GM23338 (cell line): Measurements from ENCODE around the gene CD14. TPM values are rescaled to one million over a fixed set of nuclear protein-coding genes. Genes with fewer than 3 reads are reported as not detected.

ENCODE experiments used
- ATAC-seq: fragments of 200-7000 bp; cut with Tn5 transposase; 3 replicates; pipeline ENCODE4 v1.9.1; 2020
- DNase-seq: peaks from one replicate; pipeline ENCODE4 v3.0.0-alpha.2; 2015; ENCODE audit warnings: low spot score
- H2AFZ ChIP-seq: fragments of 200-600 bp; sonication (generic); 2 replicates; pipeline ENCODE4 v1.8.0; 2016; ENCODE audit warnings: antibody characterized with exemption, mild to moderate bottlenecking, moderate library complexity
- H3F3A ChIP-seq: fragments of 200-600 bp; sonication (generic); replicated peaks from 2 replicates; pipeline ENCODE4 v1.8.0; 2017; ENCODE audit warnings: antibody characterized with exemption, mixed run types, low read depth
- H3K27ac ChIP-seq: fragments of 200-600 bp; sonication (generic); 2 replicates; pipeline ENCODE4 v1.6.1; 2016; ENCODE audit warnings: low read depth
- H3K27me3 ChIP-seq: fragments of 200-600 bp; sonication (generic); 2 replicates; pipeline ENCODE4 v1.8.0; 2016; ENCODE audit warnings: mild to moderate bottlenecking, mixed run types, moderate library complexity; ENCODE audit not compliant: insufficient read depth
- H3K36me3 ChIP-seq: fragments of 200-600 bp; sonication (generic); 2 replicates; pipeline ENCODE4 v1.8.0; 2016; ENCODE audit warnings: mild to moderate bottlenecking; ENCODE audit not compliant: insufficient read depth
- H3K4me1 ChIP-seq: fragments of 200-600 bp; sonication (generic); 2 replicates; pipeline ENCODE4 v1.8.0; 2016; ENCODE audit warnings: mild to moderate bottlenecking, moderate library complexity; ENCODE audit not compliant: insufficient read depth
- H3K4me2 ChIP-seq: fragments of 200-600 bp; sonication (generic); 2 replicates; pipeline ENCODE4 v1.7.1; 2017; ENCODE audit warnings: mixed run types
- H3K4me3 ChIP-seq: fragments of 200-600 bp; sonication (generic); 2 replicates; pipeline ENCODE4 v1.6.1; 2016; ENCODE audit warnings: mixed run types
- H3K79me2 ChIP-seq: fragments of 200-600 bp; sonication (generic); replicated peaks from 2 replicates; pipeline ENCODE4 v1.8.0; 2017; ENCODE audit warnings: mild to moderate bottlenecking; ENCODE audit not compliant: insufficient read depth
- H3K9me2 ChIP-seq: fragments of 200-600 bp; sonication (generic); 2 replicates; pipeline ENCODE4 v1.8.0; 2017; ENCODE audit not compliant: insufficient read depth
- H4K20me1 ChIP-seq: fragments of 200-600 bp; sonication (generic); replicated peaks from 2 replicates; pipeline ENCODE4 v1.8.0; 2017; ENCODE audit warnings: mild to moderate bottlenecking; ENCODE audit not compliant: insufficient read depth
- H3K27ac Mint-ChIP-seq: 2 replicates; pipeline ENCODE4 v1.8.0; 2020; ENCODE audit warnings: inconsistent platforms, mild to moderate bottlenecking, moderate library complexity, mixed read lengths
- H3K27me3 Mint-ChIP-seq: 3 replicates; pipeline ENCODE4 v1.8.0; 2022; ENCODE audit warnings: low read depth, mild to moderate bottlenecking, moderate library complexity, mixed read lengths, inconsistent platforms; ENCODE audit not compliant: insufficient read depth, poor library complexity
- H3K36me3 Mint-ChIP-seq: 3 replicates; pipeline ENCODE4 v1.8.0; 2021; ENCODE audit warnings: low read depth, mild to moderate bottlenecking, inconsistent platforms, moderate library complexity, mixed read lengths
- H3K4me1 Mint-ChIP-seq: 3 replicates; pipeline ENCODE4 v1.8.0; 2020; ENCODE audit warnings: mild to moderate bottlenecking, inconsistent platforms, mixed read lengths
- H3K4me3 Mint-ChIP-seq: 3 replicates; pipeline ENCODE4 v1.8.0; 2021; ENCODE audit warnings: moderate library complexity, mild to moderate bottlenecking, inconsistent platforms, mixed read lengths
- H3K9me3 Mint-ChIP-seq: 3 replicates; pipeline ENCODE4 v1.8.0; 2020; ENCODE audit warnings: moderate library complexity, mild to moderate bottlenecking, inconsistent platforms, mixed read lengths
- CREB1 ChIP-seq: fragments of 250-450 bp; sonication (Bioruptor Pico); IDR thresholded peaks from 2 replicates; pipeline ENCODE4 v1.5.0; 2020; ENCODE audit warnings: low read depth, mild to moderate bottlenecking, moderate library complexity
- ETS1 ChIP-seq: IDR thresholded peaks from 2 replicates; pipeline ENCODE4 v1.6.1; 2016; ENCODE audit warnings: antibody characterized with exemption
- POLR2AphosphoS5 ChIP-seq: IDR thresholded peaks from 2 replicates; pipeline ENCODE4 v1.6.1; 2016; ENCODE audit warnings: antibody characterized with exemption, low read depth
- ZNF462 ChIP-seq: fragments of 250-450 bp; sonication (Bioruptor Pico); IDR thresholded peaks from 2 replicates; pipeline ENCODE4 v1.5.0; 2020; ENCODE audit warnings: mild to moderate bottlenecking, moderate library complexity
- polyA plus RNA-seq: library from polyadenylated mRNA; unstranded; fragments of >200 nt; fragmentation: Nextera tagmentation; extraction: Ambion mirVana; gene quantifications from 2 replicates; pipeline ENCODE4 v1.2.1, GENCODE V29; 2016
- total RNA-seq: library from RNA; depleted of rRNA; stranded (reverse); fragments of >200 nt; shearing (Covaris generic); gene quantifications from 2 replicates; pipeline ENCODE4 v1.2.3, GENCODE V29; 2014

Gene CD14
- total and polyA plus RNA-seq, 2 experiments from 2014 or later = not detected

- Mint-ChIP-seq H3K9me3 (no peaks in the 10 kb centered on the region; the same call in 2 of the 3 replicates), H3K4me3 (peak within 1 kb of the TSS; percentile 99), H3K27me3 (peaks cover 6% of the 10 kb centered on the region), H3K36me3 (peaks cover 70% of the 10 kb centered on the region), H3K4me1 (peaks cover 4% of the 10 kb centered on the region), H3K27ac (peak within 1 kb of the TSS; percentile 96)
- H3K4me2 ChIP-seq = peak within 1 kb of the TSS; percentile 86
- H3K27ac ChIP-seq = 0 out of 2 replicates have a peak within 1 kb of the TSS, but pooled peaks have one; percentile 75
- H3K9me2 ChIP-seq = no peaks in the 10 kb centered on the region
- TF ChIP-seq CREB1 (peak; percentile 69; the same call in 1 of the 2 replicates), ZNF462 (CRISPR knock-in tag) (no peak), POLR2AphosphoS5 (peak; percentile 84), ETS1 (0 out of 2 replicates have a peak, but pooled peaks have one; percentile 30)
- H4K20me1 ChIP-seq = no peaks in the 10 kb centered on the region; the same call in 1 of the 2 replicates
- H2AFZ ChIP-seq = peak within 1 kb of the TSS; percentile 99
- H3K79me2 ChIP-seq = peaks cover 25% of the 10 kb centered on the region
- ATAC-seq (peak; percentile 99), DNase-seq (peak; percentile 97)
- H3K4me3 ChIP-seq = peak within 1 kb of the TSS; percentile 98
- H3K36me3 ChIP-seq = peaks cover 22% of the 10 kb centered on the region
- H3K27me3 ChIP-seq = no peaks in the 10 kb centered on the region
- H3K4me1 ChIP-seq = no peaks in the 10 kb centered on the region
- no peaks in the 10 kb centered on the region; the same call in 1 of the 2 replicates for H3F3A ChIP-seq
Measured at GRCh38 chr5:140664359-140665119, 31.6 kb upstream of the CD14 start, which contains the start of gene WDR55. Gene WDR55, plus strand, starts transcription at chr5:140664904. Its CDS starts 9 bp downstream, at chr5:140664913.
